Limb (tissue), 2 donors: ENCODE measurements around the gene ARRDC5.
"Not testable (repeated sequence)": the region's sequence is repeated elsewhere in the genome, so short reads cannot be mapped to it uniquely, and the experiment has no call there.

Experiments used
- DNase-seq, 2 donors: peaks; one replicate each; pipeline ENCODE4 v3.0.0-alpha.2; 2016; ENCODE audit errors: extremely low spot score in 2 of 2

The ARRDC5 gene

DNA sequence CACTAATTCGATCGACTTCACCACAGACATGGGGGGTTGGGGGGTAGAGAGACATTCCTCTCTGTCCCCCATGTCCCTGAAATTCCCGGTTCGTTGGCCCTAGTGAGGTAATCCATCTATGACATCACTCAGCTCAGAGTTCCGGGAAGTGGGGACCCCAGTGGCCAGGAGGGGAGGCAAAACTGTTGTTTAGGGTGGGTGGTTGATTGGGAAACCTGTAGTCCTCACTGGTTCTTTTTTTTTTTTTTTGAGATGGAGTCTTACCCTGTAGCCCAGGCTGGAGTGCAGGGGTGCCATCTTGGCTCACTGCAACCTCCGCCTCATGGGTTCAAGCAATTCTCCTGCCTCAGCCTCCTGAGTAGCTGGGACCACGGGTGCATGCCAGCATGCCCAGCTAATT is at the start of gene ARRDC5:
Gene ARRDC5 (minus strand): TSS at position 101 of the 400 bp plus-strand sequence. CDS start 71 bp downstream, at position 30.
- DNase-seq, result no peak

DNA sequence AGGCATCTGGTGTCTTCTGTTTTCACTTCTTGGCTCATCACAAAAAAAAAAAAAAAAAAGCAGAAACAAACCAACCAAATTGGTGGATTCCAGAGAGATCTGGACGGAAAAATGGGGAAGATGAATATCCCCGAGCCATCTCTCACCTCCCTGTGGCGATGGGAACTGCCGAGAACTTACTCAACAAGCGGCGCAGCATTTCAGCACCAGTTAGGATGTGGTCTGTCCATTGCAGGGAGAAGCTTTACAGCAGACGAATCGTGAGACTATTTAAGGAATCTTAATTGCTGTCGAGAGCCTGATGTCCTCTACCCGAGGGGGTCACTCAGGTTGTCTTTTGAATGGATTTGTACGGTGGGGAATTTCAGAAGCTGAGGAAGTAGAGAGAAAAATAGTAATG is 49.0 kb upstream of the ARRDC5 start:
- no peak for DNase-seq

DNA sequence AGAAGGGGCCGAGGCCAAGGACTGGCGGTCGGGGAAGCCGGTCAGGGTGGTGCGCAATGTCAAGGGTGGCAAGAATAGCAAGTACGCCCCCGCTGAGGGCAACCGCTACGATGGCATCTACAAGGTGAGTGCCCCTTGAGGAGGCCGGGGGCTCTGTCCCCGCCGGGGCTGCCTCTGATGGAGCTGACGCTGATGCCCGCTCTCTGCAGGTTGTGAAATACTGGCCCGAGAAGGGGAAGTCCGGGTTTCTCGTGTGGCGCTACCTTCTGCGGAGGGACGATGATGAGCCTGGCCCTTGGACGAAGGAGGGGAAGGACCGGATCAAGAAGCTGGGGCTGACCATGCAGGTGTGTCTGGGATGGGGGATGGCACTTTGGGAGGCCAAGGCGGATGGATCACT is 48.0 kb upstream of the ARRDC5 start:
- DNase-seq, result not testable (repeated sequence)

DNA sequence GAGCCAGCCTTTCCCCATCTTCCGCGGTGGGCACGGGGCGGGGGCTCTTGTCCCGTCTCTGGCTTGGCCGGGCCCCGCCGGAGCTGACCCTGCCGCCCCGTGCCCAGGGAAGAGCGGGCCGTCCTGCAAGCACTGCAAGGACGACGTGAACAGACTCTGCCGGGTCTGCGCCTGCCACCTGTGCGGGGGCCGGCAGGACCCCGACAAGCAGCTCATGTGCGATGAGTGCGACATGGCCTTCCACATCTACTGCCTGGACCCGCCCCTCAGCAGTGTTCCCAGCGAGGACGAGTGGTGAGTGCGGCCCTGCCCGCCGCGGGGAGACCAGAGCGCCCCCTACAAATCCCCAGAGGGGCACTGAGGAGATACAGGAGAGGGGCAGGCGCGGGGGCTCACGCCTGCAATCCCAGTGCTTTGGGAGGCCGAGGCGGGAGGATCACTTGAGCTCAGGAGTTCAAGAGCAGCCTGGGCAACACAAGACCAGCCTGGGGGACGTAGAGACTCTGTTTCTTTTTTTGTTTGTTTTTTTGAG is 39.0 kb upstream of the ARRDC5 start:
- DNase-seq, result not testable (repeated sequence)

DNA sequence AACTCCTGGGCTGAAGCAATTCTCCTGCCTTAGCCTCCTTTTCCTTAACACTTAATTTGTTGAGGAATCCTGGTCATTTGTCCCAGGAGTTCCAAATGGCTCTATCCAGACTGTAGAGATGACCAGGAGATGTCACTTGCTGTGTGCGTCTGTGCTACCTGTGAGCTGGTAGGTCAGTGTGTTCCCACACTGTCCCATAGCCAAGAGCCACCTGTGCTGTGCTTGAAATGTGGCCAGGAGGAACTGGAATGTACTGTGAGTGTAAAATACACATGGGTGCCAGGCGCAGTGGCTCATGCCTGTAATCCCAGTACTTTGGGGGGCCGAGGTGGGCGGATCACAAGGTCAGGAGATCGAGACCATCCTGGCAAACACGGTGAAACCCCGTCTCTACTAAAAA is 36.8 kb upstream of the ARRDC5 start:
- DNase-seq, result no peak

DNA sequence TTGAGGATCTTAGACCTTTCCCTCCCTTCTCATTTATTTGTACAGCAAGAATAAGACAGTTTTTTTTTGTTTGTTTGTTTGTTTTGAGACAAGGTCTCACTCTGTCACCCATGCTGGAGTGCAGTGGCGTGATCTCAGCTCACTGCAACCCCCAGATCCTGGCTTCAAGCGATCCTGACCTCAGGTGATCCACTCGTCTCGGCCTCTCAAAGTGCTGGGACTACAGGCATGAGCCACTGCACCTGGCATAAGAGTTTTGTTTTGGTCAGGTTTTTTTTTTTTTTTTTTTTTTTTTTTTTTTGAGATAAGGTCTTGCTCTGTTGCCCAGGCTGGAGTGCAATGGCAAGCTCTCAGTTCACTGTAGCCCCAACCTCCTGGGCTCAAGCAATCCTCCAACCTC is 35.8 kb upstream of the ARRDC5 start:
- DNase-seq, result not testable (repeated sequence)

DNA sequence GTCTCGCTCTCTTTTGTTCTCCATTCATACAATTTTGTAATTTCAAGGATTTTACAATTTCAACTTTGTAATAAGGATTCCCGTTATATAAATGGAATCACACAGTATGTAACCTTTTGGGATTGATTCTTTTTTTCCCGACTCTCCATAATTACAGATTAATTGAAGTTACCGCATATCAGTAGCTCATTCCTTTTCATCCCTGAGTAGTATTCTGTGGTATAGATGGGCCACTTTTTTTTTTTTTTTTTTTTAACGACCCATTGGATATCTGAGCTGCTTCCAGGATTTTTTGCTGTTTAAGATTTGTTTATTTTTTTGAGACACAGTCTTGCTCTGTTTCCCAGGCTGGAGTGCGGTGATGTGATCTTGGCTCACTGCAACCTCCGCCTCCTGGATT is 34.4 kb upstream of the ARRDC5 start:
- no peak for DNase-seq

DNA sequence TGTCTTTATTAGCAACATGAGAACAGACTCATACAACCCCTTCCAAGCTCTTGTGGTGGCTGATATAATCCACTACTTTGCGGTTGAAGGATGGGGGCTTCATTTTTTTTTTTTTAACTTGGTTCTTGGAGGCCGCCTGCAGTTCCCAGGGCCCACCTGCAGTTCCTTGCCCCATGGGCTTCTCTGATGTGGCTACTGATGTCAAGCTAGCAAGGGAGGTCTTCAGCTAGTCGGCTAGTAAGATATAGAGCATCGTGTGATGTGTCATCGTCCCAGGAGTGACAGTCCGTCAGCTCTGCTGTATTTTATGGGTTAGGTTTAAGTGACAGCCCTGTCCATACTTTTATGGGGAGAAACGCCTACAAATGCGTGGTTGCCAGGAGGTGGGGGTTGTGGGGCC is 32.7 kb upstream of the ARRDC5 start:
- DNase-seq, result no peak

DNA sequence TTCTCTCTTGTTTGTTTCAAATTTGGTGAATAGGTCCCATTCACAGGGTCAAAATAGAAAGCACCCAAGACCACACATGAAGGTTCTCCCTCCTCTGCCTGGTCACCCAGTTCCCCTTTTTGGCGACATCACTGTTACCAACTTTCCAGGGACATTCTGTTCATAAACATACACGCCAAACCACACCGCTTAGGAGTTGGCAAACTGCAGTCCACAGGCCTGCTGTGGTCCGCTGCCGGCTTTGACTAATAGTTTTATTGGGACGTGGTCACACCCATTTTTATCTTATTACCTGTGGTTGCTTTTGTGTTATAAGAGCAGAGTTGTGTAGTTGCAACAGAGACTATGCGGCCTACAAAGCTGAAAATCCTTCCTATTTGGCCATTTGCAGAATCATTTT is 30.8 kb upstream of the ARRDC5 start:
- no peak for DNase-seq

DNA sequence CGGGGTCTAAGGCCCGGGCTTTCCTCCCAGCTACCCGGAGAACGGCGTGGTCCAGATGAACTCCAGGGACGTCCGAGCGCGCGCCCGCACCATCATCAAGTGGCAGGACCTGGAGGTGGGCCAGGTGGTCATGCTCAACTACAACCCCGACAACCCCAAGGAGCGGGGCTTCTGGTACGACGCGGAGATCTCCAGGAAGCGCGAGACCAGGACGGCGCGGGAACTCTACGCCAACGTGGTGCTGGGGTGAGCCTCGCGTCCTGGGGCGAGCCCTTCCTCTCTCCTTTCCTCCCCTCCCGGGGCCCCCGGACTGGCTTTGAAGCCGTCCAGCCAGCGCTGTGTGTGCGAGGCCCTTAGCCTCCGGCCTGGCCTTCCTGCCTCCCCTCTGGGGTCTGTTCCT is 30.0 kb upstream of the ARRDC5 start:
- DNase-seq, result no peak

DNA sequence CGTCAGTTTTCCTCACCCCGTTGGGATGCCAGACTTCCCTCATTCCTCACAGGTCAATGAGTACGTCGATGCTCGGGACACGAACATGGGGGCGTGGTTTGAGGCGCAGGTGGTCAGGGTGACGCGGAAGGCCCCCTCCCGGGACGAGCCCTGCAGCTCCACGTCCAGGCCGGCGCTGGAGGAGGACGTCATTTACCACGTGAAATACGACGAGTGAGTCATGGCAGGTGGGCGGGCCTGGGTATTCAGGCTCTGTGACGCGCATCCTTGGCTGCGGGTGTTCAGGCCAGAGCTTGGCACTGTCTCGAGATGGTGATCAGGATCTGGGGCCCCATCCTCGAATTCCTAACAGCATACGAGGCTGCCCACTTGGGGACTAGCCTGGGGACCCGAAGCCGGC is 28.0 kb upstream of the ARRDC5 start:
- DNase-seq, result no peak

DNA sequence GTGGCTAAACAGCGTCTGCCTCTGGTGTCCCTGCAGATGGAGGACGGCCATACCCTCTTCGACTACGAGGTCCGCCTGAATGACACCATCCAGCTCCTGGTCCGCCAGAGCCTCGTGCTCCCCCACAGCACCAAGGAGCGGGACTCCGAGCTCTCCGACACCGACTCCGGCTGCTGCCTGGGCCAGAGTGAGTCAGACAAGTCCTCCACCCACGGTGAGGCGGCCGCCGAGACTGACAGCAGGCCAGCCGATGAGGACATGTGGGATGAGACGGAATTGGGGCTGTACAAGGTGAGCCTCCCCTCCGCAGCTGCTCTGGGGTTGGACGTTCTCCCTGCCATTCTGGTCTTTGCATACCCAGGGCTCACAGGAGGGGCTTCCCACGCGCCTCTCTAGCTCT is 26.5 kb upstream of the ARRDC5 start:
- no peak for DNase-seq

DNA sequence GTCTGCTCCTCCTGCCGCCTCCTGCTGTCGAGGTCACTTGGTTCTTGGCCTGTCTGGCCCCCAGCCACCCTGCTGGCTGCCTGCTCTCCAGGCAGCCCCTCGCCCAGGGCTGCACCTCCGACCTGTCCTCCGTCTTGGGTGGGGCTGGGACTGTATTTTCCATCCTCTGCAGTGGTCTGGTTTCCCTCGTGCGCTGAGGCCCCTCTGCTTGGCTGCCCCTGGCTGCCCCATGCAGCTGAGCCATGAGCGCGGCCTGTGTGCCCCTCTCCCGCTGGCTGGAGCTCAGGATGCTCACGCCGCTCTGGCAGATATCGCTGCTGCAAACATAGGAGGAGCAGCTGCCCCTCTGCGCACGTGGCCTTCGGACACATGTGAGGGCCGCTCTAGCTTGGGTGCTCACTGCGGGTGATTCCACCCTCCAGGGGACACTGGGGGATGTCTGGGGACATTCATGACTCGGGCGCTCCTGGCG is 20.6 kb upstream of the ARRDC5 start:
- no peak for DNase-seq

DNA sequence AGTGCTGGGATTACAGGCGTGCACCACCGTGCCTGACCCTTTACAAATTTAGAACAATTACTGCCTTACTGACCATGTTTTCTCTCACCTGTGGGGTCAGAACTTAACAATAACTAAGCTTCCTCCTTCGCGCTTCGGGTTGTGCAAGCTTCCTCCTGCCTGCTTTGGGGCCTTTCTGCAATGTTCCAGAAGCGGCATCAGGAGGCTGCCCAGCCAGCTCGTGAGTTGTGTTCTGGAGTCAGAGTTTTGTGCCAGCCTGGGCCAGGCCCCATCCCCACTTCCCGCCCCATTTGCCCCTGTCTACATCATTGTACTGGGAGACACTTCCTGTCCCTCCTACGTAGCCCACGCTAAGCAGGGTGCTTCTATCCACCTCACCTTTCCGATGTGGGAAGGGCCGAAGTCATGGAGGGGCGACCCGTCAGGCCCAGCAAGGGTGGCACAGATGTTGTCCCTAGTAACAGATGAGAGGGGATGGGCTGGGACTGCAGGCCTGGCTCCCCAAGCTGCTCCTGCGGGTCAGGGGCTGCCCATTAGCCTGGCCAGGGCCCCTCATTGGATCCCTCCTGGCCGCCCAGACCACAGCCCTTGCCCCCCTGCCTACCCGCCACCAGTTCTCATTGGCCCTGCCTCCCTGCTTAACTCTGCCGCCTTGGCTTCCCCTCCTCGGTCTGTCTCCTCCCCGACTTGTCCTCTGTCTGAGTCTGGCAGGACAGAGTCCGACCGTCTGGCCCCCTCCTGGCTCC is 20.0 kb upstream of the ARRDC5 start:
- DNase-seq, result no peak

DNA sequence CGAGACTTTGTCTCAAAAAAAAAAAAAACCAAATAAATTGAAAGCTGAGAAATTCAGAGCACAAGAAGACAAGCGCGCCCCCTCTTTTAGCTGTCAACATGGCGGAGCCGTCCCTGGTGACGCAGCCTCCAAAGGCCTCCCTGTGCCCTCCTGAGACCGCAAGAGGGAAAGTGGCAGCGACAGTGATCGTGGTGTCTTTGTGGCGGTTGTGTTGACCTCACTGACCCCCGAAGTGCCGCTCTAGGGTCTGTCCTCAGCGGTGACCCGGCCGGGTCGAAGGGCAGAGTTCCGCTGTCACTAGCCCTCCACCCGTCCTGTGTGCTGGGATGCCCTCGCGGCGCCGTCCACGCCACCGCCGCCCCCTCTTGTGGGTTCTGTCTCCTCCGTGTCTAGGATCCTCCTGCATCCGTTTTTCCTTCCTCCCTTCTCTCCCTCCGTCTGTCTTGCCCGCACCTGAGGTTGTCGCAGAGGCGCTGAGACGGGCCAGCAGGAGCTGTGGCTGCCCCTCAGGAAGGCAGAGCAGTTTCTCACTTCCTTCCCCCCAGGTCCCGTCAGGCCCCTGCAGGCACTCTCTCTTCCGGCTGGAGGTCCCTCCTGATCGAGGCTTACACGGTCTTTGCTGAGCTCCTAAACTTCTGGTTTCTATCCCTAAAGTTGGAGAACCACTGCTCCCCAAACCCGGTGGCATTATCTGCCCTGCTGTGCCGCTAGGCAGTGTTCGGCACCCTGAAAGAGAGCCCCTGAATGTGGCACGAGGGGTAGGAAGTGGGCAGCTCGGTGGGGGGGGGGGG is 13.8 kb upstream of the ARRDC5 start:
- DNase-seq, result no peak

DNA sequence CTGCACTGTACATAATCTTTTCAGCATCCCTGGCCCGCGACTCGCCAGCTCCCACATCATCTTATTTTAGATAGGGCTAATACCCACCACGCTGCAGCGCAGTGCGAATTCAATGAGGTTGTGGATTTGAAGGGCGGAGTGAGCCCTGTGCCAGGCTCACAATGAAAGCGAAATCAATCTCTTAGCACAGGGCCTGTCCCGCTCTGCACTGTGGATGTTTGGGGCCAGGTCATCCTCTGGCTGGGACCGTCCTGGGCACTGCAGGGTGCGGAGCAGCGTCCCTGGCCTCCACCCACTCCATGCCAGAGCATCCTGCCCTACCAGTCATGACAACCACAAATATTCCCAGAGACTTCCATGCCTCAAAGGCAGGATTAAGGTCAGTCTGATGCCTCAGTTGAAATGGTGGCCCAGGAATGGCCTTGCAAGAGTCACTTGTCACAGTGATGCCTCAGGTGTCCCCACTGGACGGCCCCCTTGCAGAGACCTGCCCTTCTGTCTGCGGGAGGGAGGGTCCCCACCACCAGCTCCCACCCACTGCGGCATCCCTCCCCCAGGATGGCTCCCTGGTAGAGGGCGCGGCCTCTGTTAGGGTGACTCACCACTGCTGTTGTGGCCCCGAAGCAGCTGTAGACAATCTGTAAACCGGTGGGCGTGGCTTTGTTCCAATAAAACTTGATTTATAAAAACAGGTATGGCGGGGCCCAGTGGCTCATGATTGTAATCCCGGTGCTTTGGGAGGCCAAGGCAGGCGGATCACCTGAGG is 12.2 kb upstream of the ARRDC5 start:
- DNase-seq, result no peak

DNA sequence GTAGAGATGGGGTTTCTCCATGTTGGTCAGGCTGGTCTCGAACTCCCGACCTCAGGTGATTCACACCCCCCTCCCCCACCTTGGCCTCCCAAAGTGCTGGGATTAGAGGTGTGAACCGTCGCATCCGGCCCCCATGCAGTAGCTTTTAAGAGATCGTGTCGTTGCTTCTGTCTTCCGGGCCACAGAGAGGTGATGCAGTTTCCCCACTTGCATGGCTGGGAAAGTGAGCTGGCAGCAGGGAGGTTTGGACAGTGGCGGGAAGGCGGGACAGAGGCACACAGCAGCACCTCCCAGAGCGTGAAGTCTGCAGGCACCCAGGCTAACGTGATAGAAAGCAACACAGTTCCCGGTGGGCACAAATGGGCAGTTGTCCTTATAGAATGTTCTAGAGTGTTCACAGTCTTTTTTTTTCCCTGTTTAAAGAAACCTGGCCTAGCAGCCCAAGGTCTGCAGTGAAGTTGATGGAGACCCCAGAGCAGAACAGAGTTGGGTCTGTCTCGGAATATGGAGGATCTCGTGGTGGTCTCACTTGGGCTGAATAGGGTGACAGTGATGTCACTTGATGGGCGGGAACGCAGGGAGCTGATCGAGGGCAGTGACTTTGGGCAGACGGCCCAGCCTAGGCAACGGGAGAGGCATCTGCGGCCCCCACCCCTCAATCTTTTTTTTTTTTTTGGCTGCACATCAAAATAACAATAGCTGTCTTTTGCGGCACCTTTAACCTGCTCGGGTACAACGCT is 11.5 kb upstream of the ARRDC5 start:
- DNase-seq, result no peak

DNA sequence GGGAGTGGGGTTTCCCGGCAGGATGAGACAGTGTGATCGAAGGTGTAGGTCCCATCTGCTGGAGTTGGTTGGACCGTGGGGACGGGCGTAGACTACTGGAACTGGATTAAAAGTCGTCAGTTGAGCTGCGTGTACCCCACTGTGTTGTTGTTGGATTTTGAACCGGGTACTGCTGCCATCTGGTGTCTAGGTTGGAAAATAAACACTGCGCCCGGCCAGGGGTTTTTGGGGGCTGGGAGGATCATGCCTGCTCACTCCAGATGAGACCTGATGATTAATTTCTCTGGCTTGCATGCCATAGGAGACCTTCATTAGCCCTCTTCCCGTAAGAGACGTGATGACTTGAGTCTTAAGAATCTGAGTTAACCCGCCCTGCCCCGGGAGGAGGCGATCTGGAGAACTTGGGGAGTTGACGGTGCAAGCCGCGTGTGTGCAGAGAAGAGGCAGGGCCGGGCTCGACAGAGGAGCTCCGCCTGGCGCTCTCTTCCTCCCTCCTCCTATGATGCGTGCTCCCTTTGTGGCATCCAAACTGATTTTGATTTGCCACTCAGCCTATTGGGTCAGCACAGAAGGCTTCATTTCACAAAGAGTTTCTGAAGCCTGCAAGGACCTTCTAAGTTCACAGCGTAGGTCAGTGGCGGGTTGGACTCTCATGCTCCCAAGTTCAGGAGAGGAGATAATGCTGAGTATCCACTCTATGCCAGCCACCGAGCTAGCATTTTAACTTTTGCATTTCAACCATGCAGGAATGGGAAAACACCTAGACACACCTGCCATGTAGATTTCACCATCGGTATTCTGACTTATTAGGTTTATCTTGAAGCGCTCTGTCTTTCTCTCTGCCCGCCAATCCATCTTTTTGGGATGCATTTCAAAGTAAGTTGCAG is 9.3 kb upstream of the ARRDC5 start:
- DNase-seq, result peak; percentile 55 to 78

DNA sequence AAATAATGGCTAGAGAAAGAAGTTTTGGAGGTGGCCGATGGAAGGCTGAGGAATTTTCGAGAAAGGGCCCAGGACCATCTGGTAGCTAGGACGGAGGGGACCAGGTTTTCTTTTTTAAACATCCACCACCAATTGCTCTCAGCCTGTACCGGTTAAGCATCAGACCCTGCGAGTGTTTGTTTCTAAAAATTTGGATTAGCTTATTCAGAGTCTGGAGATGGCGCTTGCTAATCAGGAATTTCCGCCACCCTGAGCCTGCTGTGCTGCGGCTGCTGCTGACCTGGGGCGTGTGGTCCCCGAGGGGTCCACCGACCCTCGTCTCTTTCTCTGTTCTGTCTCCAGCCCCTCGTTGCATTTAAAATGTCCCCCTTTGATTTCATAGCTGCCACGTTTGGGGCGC is 8.6 kb upstream of the ARRDC5 start:
- DNase-seq, result no peak
